Body of pancreas (tissue), 4 donors: Measurements from ENCODE around the gene LCN6. TPM values are rescaled to one million over a fixed set of nuclear protein-coding genes. Genes with fewer than 3 reads are reported as not detected.

Source experiments
- ATAC-seq: fragments of 150-250 bp; one replicate; pipeline ENCODE4 v1.9.1; 2016
- DNase-seq, 4 donors: peaks; one replicate each; pipeline ENCODE4 v3.0.0-alpha.2; 2019
- H3K27ac ChIP-seq, 4 donors: fragments of 200-600 bp; sonication (generic); 1 replicate in 3 of 4; 2 replicates in 1 of 4; pipeline versions ENCODE4 v1.5.1 to v1.6.1; 2016 to 2019; ENCODE audit warnings: mild to moderate bottlenecking in 1 of 4, mixed read lengths in 1 of 4, moderate library complexity in 1 of 4
- H3K27me3 ChIP-seq, 2 donors: fragments of 200-600 bp; sonication (generic); one replicate each; pipeline ENCODE4 v1.6.0; 2016; ENCODE audit warnings: mild to moderate bottlenecking in 1 of 2
- H3K36me3 ChIP-seq, 2 donors: fragments of 200-600 bp; sonication (generic); replicated peaks in 1 of 2; 2 replicates each; pipeline ENCODE4 v1.5.1; 2016; ENCODE audit warnings: low read depth in 2 of 2; ENCODE audit not compliant: insufficient read depth in 1 of 2
- H3K4me1 ChIP-seq: fragments of 200-600 bp; sonication (generic); one replicate; pipeline ENCODE4 v1.6.0; 2016
- H3K4me3 ChIP-seq, 2 donors: fragments of 200-600 bp; sonication (generic); 1 replicate in 1 of 2; 2 replicates in 1 of 2; pipeline ENCODE4 v1.5.1; 2016 to 2019
- H3K9me3 ChIP-seq, 3 donors: fragments of 200-600 bp; sonication (generic); 1 replicate in 2 of 3; 2 replicates in 1 of 3; pipeline ENCODE4 v1.5.1; 2016
- CTCF ChIP-seq, 7 experiments: fragments of 450-650 bp in 4 of 7; fragments of 200-600 bp in 3 of 7; sonication (generic) in 3 of 7; IDR thresholded peaks; one replicate each; pipeline ENCODE4 v1.5.1; 2016 to 2019; ENCODE audit warnings: antibody characterized with exemption in 7 of 7
- POLR2A ChIP-seq, 3 donors: fragments of 450-650 bp; IDR thresholded peaks; one replicate each; pipeline ENCODE4 v1.6.1; 2016; ENCODE audit warnings: antibody characterized with exemption in 3 of 3, mild to moderate bottlenecking in 2 of 3
- WGBS, 2 donors: methylation state at CpG; one replicate each; pipeline ENCODE4 v1.1.5; 2017; 5-methylcytosine and 5-hydroxymethylcytosine counted together
- intact Hi-C: fragments of 100-400 bp; cut with DNase I; formaldehyde crosslinking; loops from one replicate; pipeline ENCODE4 v1.15.1; 2023
- total RNA-seq, 2 donors: library from RNA; depleted of rRNA; stranded (reverse); fragments of >200 nt; gene quantifications; one replicate each; pipeline ENCODE4 v1.1.0, GENCODE V29; 2016

LCN6 gene
- total RNA-seq, 2 donors from 2014 or later: not detected

- intact Hi-C loops: no loop called here
- no peaks in the 10 kb centered on the region for H3K9me3 ChIP-seq
- ATAC-seq: no peak
- DNase-seq: no peak
- no peak overlapping the region for H3K4me3 ChIP-seq
- TF ChIP-seq POLR2A (IDR thresholded peaks at IDR 0.05) (no peak), CTCF (IDR thresholded peaks at IDR 0.05) (no peak)
- 79 to 87% methylated on average over 5 of the region's 5 CpGs for WGBS, 2 donors
- no peak overlapping the region for H3K27ac ChIP-seq
- H3K4me1 ChIP-seq: peaks cover under 1% of the 10 kb centered on the region
- no peaks in the 10 kb centered on the region for H3K36me3 ChIP-seq
- H3K27me3 ChIP-seq: no peaks in the 10 kb centered on the region
These were observed 31.5 kb upstream of the LCN6 start for GRCh38 chr9:136779808-136780207.

- ATAC-seq: no peak
- 52 to 61% methylated on average over 12 to 14 of the region's 14 CpGs for WGBS, 2 donors
- no peaks in the 10 kb centered on the region for H3K9me3 ChIP-seq
- H3K4me3 ChIP-seq: no peak overlapping the region
- H3K4me1 ChIP-seq: no peaks in the 10 kb centered on the region
- intact Hi-C loops: no loop called here
- no peaks in the 10 kb centered on the region for H3K27me3 ChIP-seq
- no peak overlapping the region for H3K27ac ChIP-seq
- no peak for DNase-seq
- no peaks in the 10 kb centered on the region for H3K36me3 ChIP-seq
- TF ChIP-seq POLR2A (IDR thresholded peaks at IDR 0.05) (no peak), CTCF (IDR thresholded peaks at IDR 0.05) (no peak)
These were observed 29.0 kb upstream of the LCN6 start for GRCh38 chr9:136777359-136777758.

- H3K4me1 ChIP-seq: no peaks in the 10 kb centered on the region
- intact Hi-C loops: no loop called here
- H3K27me3 ChIP-seq: no peaks in the 10 kb centered on the region
- no peak overlapping the region for H3K27ac ChIP-seq
- H3K4me3 ChIP-seq: no peak overlapping the region
- 62 to 73% methylated on average over 6 to 7 of the region's 7 CpGs for WGBS, 2 donors
- no peaks in the 10 kb centered on the region for H3K36me3 ChIP-seq
- ATAC-seq (no peak), DNase-seq (no peak)
- no peaks in the 10 kb centered on the region for H3K9me3 ChIP-seq
- no peak for TF ChIP-seq POLR2A (IDR thresholded peaks at IDR 0.05)
- TF ChIP-seq CTCF (IDR thresholded peaks at IDR 0.05): no peak
These were observed 28.6 kb upstream of the LCN6 start for GRCh38 chr9:136776947-136777346.

GRCh38 chr9:136775191-136775590, 26.9 kb upstream of the LCN6 start:
- DNase-seq: no peak
- intact Hi-C loops: no loop called here
- no peak for ATAC-seq

More at GRCh38 chr9:136775191-136775590, 26.9 kb upstream of the LCN6 start:
- Histone ChIP-seq H3K27ac (no peak overlapping the region), H3K9me3 (no peaks in the 10 kb centered on the region), H3K27me3 (no peaks in the 10 kb centered on the region), H3K4me1 (no peaks in the 10 kb centered on the region), H3K36me3 (no peaks in the 10 kb centered on the region), H3K4me3 (no peak overlapping the region)
- WGBS, 2 donors: 89 to 91% methylated on average over 5 of the region's 6 CpGs
- TF ChIP-seq CTCF (IDR thresholded peaks at IDR 0.05) (no peak), POLR2A (IDR thresholded peaks at IDR 0.05) (no peak)
